AG04449 (cell line): ENCODE results near the gene ITPR2.

Experiments
- CTCF ChIA-PET: fragments of 350-600 bp; formaldehyde crosslinking; extraction: SDS; loops from one replicate; lab custom pipeline; 2021; ENCODE audit warnings: antibody characterized with exemption; lab: Yijun Ruan, JAX
- POLR2A ChIA-PET: fragments of 400-600, 350-600 bp; formaldehyde crosslinking; extraction: SDS; loops from one replicate; lab custom pipeline; 2020; ENCODE audit warnings: antibody characterized with exemption, inconsistent platforms; lab: Yijun Ruan, JAX
- DNase-seq: peaks from one replicate; pipeline ENCODE4 v3.0.0-alpha.2; 2010; ENCODE audit warnings: low read depth, low spot score
- H3K4me3 ChIP-seq: 2 replicates; pipeline ENCODE4 v1.5.1; 2011; ENCODE audit warnings: low read depth, mild to moderate bottlenecking, control low read depth, low read length
- CTCF ChIP-seq: IDR thresholded peaks from one replicate; pipeline ENCODE4 v1.5.1; 2011; ENCODE audit warnings: mild to moderate bottlenecking, moderate library complexity, low read length, control low read depth, inconsistent platforms; ENCODE audit not compliant: insufficient read depth; ENCODE audit errors: missing control alignments

ITPR2 gene

GRCh38 chr12:26830783-26831551, 2.0 kb downstream of the ITPR2 start:
- ChIA-PET CTCF (interaction anchor here (1.1 to 3.8 kb wide), 4 partner anchors 10 to 708 kb away, joined by 3 to 16 read pairs (median 4); no protein-coding TSS in a partner anchor), POLR2A (no interaction called here)
- H3K4me3 ChIP-seq: no peak overlapping the region
- no peak for TF ChIP-seq CTCF
- DNase-seq: no peak

GRCh38 chr12:26830363-26830762, 2.6 kb downstream of the ITPR2 start:
- CTCF ChIA-PET: interaction anchor here (1.1 to 1.6 kb wide), 3 partner anchors 13 to 708 kb away, joined by 3 to 5 read pairs (median 4); no protein-coding TSS in a partner anchor
- no peak overlapping the region for H3K4me3 ChIP-seq
- DNase-seq: no peak
- no peak for TF ChIP-seq CTCF
- POLR2A ChIA-PET: no interaction called here

- ChIA-PET CTCF (no interaction called here), POLR2A (no interaction called here)
- TF ChIP-seq CTCF: no peak
These were observed 4.5 kb downstream of the ITPR2 start for GRCh38 chr12:26828280-26829073.

GRCh38 chr12:26826437-26826836, 6.6 kb downstream of the ITPR2 start:
- CTCF ChIA-PET: interaction anchor here (1.5 kb wide), 1 partner anchor 59 kb away, joined by 4 read pairs; no protein-coding TSS in a partner anchor
- POLR2A ChIA-PET: no interaction called here
- no peak for DNase-seq

More at GRCh38 chr12:26828280-26829073, 4.5 kb downstream of the ITPR2 start:
- no peak overlapping the region for H3K4me3 ChIP-seq
- no peak for DNase-seq

GRCh38 chr12:26825459-26826016, 7.5 kb downstream of the ITPR2 start:
- ChIA-PET CTCF (interaction anchor here (0.8 to 1.5 kb wide), 2 partner anchors 38 to 60 kb away, joined by 3 to 4 read pairs; no protein-coding TSS in a partner anchor), POLR2A (no interaction called here)
- no peak for TF ChIP-seq CTCF
- no peak overlapping the region for H3K4me3 ChIP-seq
- no peak for DNase-seq

More at GRCh38 chr12:26826437-26826836, 6.6 kb downstream of the ITPR2 start:
- TF ChIP-seq CTCF: no peak
- H3K4me3 ChIP-seq: no peak overlapping the region

GRCh38 chr12:26823390-26823789, 9.6 kb downstream of the ITPR2 start:
- no peak overlapping the region for H3K4me3 ChIP-seq
- TF ChIP-seq CTCF: no peak
- ChIA-PET CTCF (interaction anchor here (1.1 to 2.3 kb wide), 2 partner anchors 9 to 22 kb away, joined by 3 to 13 read pairs; partner anchors contain the start of gene ITPR2), POLR2A (no interaction called here)
- no peak for DNase-seq
